Measurements from ENCODE around the gene GDA. TPM values are rescaled to one million over a fixed set of nuclear protein-coding genes. Genes with fewer than 3 reads are reported as not detected.

The GDA gene
- 2.5 and 2.7 TPM in 2 replicates for total RNA-seq (ENCODE audit: low replicate concordance)

GRCh38 chr9:72149231-72149975 is at the start of gene GDA:
Gene GDA, plus strand, starts transcription at chr9:72149440. Its CDS starts 120 bp downstream, at chr9:72149560.
- H3K27me3 ChIP-seq, result peaks cover 56% of the 10 kb centered on the region
- peak; percentile 66 for DNase-seq (ENCODE audit: low spot score)
- H3K27me3 Mint-ChIP-seq (ENCODE audit: insufficient read depth, low read depth), result peaks cover 37% of the 10 kb centered on the region
- H3K36me3 ChIP-seq, result no peaks in the 10 kb centered on the region
- no peak within 1 kb of the TSS for H3K27ac ChIP-seq
- peak within 1 kb of the TSS; percentile 87 for H3K4me2 ChIP-seq
- H3K4me3 Mint-ChIP-seq, result peak within 1 kb of the TSS; percentile 80
- peak within 1 kb of the TSS; percentile 60 for H3K4me3 ChIP-seq
- H3K79me2 ChIP-seq (ENCODE audit: low read depth), result no peaks in the 10 kb centered on the region
- peak within 1 kb of the TSS; percentile 19 for H3K27ac Mint-ChIP-seq
- H3K9ac ChIP-seq, result no peak within 1 kb of the TSS
- peak; percentile 83 for TF ChIP-seq EZH2phosphoT487 (IDR thresholded peaks at IDR 0.05)
- peak; percentile 95 for TF ChIP-seq EZH2 (IDR thresholded peaks at IDR 0.05)
- TF ChIP-seq CTCF (IDR thresholded peaks at IDR 0.05), result no peak
- H3F3A ChIP-seq (ENCODE audit: low read depth), result no peaks in the 10 kb centered on the region
- H3K9me3 Mint-ChIP-seq, result peaks cover 5% of the 10 kb centered on the region
- H3K4me1 Mint-ChIP-seq, result peaks cover 16% of the 10 kb centered on the region
- no peaks in the 10 kb centered on the region for H4K20me1 ChIP-seq (ENCODE audit: low read depth)
- H3K4me1 ChIP-seq, result peaks cover 4% of the 10 kb centered on the region
- peak within 1 kb of the TSS; percentile 95 for H2AFZ ChIP-seq (replicated peaks)
- no peaks in the 10 kb centered on the region for H3K36me3 Mint-ChIP-seq
- no peaks in the 10 kb centered on the region for H3K9me3 ChIP-seq (ENCODE audit: low read depth)

DNA sequence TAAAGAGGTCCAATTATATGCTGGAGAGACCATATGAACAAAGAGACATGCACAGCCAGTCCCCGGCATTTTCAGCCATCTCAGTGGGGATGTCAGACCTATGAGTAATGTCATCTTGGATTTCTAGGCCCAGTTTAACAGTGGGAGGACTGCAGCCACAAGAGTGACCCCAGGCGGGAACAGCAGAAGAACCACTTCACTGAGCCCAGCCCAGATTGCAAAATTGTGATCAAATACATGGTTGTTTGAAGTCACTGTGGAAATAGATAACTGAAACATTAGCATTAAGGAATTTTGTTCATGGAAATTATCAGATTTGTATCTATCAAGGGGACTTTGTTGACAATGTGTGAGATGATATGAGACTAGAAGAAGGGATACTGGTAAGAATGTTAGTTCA is 46.7 kb upstream of the GDA start:
- H4K20me1 ChIP-seq (ENCODE audit: low read depth), result no peaks in the 10 kb centered on the region
- H3K9ac ChIP-seq, result no peak overlapping the region
- Mint-ChIP-seq H3K4me1 (no peaks in the 10 kb centered on the region), H3K9me3 (peaks cover 4% of the 10 kb centered on the region), H3K36me3 (no peaks in the 10 kb centered on the region), H3K4me3 (no peak overlapping the region), H3K27ac (no peak overlapping the region), H3K27me3 (ENCODE audit: insufficient read depth, low read depth) (peaks cover 2% of the 10 kb centered on the region)
- no peak overlapping the region for H3K4me2 ChIP-seq
- no peaks in the 10 kb centered on the region for H3K27me3 ChIP-seq
- H3K4me1 ChIP-seq, result no peaks in the 10 kb centered on the region
- H3K4me3 ChIP-seq, result no peak overlapping the region
- H3K79me2 ChIP-seq (ENCODE audit: low read depth), result no peaks in the 10 kb centered on the region
- H3K27ac ChIP-seq, result no peak overlapping the region
- DNase-seq (ENCODE audit: low spot score), result no peak
- no peak for TF ChIP-seq EZH2phosphoT487 (IDR thresholded peaks at IDR 0.05)
- TF ChIP-seq CTCF (IDR thresholded peaks at IDR 0.05), result no peak
- TF ChIP-seq EZH2 (IDR thresholded peaks at IDR 0.05), result no peak
- H3K36me3 ChIP-seq, result no peaks in the 10 kb centered on the region
- no peaks in the 10 kb centered on the region for H3K9me3 ChIP-seq (ENCODE audit: low read depth)
- no peak overlapping the region for H2AFZ ChIP-seq (replicated peaks)
- no peaks in the 10 kb centered on the region for H3F3A ChIP-seq (ENCODE audit: low read depth)

- no peak overlapping the region for H3K4me3 ChIP-seq
- H3K27me3 ChIP-seq, result no peaks in the 10 kb centered on the region
- H3K4me1 ChIP-seq, result no peaks in the 10 kb centered on the region
- H3K36me3 ChIP-seq, result no peaks in the 10 kb centered on the region
- no peak overlapping the region for H2AFZ ChIP-seq (replicated peaks)
- Mint-ChIP-seq H3K9me3 (no peaks in the 10 kb centered on the region), H3K4me1 (peaks cover 2% of the 10 kb centered on the region), H3K36me3 (no peaks in the 10 kb centered on the region), H3K4me3 (no peak overlapping the region), H3K27me3 (ENCODE audit: insufficient read depth, low read depth) (no peaks in the 10 kb centered on the region), H3K27ac (no peak overlapping the region)
- DNase-seq (ENCODE audit: low spot score), result no peak
- H3K79me2 ChIP-seq (ENCODE audit: low read depth), result no peaks in the 10 kb centered on the region
- no peak for TF ChIP-seq EZH2 (IDR thresholded peaks at IDR 0.05)
- no peak for TF ChIP-seq CTCF (IDR thresholded peaks at IDR 0.05)
- TF ChIP-seq EZH2phosphoT487 (IDR thresholded peaks at IDR 0.05), result no peak
- no peak overlapping the region for H3K4me2 ChIP-seq
- H3K9ac ChIP-seq, result no peak overlapping the region
- no peaks in the 10 kb centered on the region for H3K9me3 ChIP-seq (ENCODE audit: low read depth)
- no peak overlapping the region for H3K27ac ChIP-seq
- H4K20me1 ChIP-seq (ENCODE audit: low read depth), result no peaks in the 10 kb centered on the region
- H3F3A ChIP-seq (ENCODE audit: low read depth), result no peaks in the 10 kb centered on the region
Observed at GRCh38 chr9:72113056-72113455, 36.2 kb upstream of the GDA start.

Data from neural progenitor cell (in vitro differentiated cells).